GM19467 (cell line): ENCODE measurements around the gene ALDH2.
"Not testable (repeated sequence)": the region's sequence is repeated elsewhere in the genome, so short reads cannot be mapped to it uniquely, and the experiment has no call there.

Experiments
- ATAC-seq: cut with Tn5 transposase; IDR thresholded peaks from one replicate; pipeline ENCODE4 v1.9.1; 2021; ENCODE audit warnings: mild to moderate bottlenecking, moderate library complexity; ENCODE audit not compliant: unreplicated experiment

ALDH2 gene

GRCh38 chr12:111766608-111767361 is at the start of gene ALDH2:
Gene ALDH2, plus strand, starts transcription at chr12:111766933. Its CDS starts 50 bp downstream, at chr12:111766983.
- no peak for ATAC-seq

- not testable (repeated sequence) for ATAC-seq
These were observed 47.4 kb upstream of the ALDH2 start for GRCh38 chr12:111719316-111719715.

DNA sequence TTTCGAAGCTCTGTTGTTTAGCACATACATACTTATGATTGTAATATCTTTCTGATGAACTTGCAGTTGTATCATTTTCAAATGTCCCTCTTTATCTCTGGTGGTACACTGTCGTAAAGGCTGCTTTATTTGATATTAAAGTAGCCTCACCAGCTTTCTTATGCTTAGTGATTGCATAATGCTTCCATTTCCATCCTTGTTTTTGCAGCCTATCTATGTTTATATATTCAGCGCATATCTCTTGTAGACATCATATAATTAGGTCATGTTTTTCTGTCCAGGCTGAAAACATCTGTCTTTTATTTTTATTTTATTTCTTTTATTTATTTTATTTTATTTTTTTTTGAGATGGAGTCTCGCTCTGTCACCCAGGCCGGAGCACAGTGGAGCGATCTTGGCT is 46.3 kb upstream of the ALDH2 start:
- no peak for ATAC-seq

GRCh38 chr12:111723646-111724360 is 42.9 kb upstream of the ALDH2 start:
- not testable (repeated sequence) for ATAC-seq

DNA sequence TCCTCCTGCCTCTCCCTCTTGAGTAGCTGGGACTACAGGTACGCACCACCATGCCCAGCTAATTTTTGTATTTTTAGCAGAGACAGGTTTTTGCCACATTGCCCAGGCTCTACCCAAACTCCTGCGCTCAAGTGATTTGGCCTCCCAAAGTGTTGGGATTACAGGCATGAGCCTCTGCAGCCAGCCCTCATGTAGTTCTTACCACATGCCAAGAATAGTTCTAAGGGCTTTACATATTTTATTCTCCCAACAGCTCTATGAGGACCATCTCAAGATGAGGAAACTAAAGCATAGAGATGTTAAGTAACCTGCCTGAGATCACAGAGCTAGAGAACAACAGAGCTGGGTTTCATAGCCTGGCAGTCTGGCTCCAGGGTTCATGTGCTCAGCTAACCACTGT is 37.9 kb upstream of the ALDH2 start:
- no peak for ATAC-seq

- no peak for ATAC-seq
These were observed 36.3 kb upstream of the ALDH2 start for GRCh38 chr12:111730420-111730819.

DNA sequence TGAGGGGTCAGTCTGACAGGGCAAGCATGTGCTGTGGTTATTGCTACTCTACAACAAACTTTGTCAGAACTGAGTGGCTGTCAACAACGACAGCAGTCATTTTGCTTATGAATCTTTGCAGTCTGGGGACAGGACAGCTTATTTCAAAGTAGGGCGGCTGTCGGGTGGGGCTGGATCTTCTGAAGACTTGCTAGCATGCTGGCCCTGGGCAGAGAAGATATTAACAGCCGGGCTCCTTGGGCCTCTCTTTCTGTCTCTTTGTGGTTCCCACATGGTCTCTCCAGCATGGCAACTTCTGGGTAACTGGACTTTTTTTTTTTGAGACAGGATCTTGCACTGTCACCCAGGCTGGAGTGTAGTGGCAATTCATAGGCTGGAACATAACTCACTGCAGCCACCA is 33.9 kb upstream of the ALDH2 start:
- ATAC-seq, result no peak

GRCh38 chr12:111733340-111733915 is 33.3 kb upstream of the ALDH2 start:
- no peak for ATAC-seq

- ATAC-seq, result not testable (repeated sequence)
These were observed 27.2 kb upstream of the ALDH2 start for GRCh38 chr12:111739524-111739923.

- no peak for ATAC-seq
These were observed 25.4 kb upstream of the ALDH2 start for GRCh38 chr12:111741235-111741812.

DNA sequence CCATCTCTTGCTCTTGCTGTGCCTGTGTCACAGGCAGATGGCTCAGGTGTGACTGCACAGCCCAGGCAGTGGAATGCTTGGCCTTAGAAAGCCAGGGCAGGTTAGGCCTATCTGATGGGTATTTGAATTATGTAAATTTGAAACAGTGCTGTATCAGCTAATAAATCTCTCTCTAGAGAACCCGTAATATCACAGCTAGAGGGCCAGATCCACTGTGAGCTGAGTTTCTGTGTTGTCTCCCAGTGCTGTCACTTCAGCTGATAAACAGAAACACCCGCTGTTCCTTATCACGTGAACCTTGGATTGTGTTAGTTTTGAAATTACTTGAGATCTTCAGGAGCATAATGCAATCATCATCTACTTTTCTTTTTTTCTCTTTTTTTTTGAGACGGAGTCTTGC is 21.5 kb upstream of the ALDH2 start:
- ATAC-seq, result no peak

DNA sequence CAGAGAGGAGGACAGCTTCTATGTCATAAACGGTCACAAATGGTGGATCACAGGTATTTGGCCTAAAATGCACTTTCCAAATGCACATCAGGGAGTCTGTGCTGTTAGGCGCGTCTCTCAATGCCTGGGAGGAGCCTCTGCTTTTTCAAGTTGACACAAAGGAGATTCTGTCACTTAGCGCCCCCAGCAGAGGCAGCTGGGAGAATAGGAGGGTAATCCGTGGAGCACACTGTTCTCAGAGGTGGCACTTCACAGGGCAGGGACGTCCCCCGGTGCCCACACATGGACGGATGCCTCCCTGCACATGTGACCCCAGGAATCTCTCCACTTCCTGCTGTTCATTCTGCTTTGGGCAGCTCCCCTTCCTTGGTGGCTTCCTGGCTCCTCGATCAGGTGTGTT is 19.4 kb upstream of the ALDH2 start:
- ATAC-seq, result no peak

- no peak for ATAC-seq
These were observed 18.5 kb upstream of the ALDH2 start for GRCh38 chr12:111748151-111748672.

DNA sequence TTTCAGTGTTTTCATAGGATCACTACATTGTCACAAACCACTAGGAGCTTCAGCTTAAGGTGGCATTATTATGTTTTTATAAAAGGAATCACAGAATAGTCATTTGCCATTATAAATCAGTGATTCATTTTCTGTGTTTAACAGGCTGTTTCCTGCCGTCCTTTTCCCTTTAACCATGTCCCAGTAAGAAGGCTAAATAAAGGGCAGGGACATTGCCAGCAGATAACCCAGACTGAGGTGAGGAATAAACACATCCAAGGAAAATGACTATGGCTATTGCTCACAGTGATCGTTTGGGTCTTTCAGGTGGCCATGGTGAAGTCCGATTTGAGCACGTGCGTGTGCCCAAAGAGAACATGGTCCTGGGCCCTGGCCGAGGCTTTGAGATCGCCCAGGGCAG is 17.9 kb upstream of the ALDH2 start:
- no peak for ATAC-seq

GRCh38 chr12:111749391-111749790 is 17.3 kb upstream of the ALDH2 start:
- ATAC-seq, result no peak

DNA sequence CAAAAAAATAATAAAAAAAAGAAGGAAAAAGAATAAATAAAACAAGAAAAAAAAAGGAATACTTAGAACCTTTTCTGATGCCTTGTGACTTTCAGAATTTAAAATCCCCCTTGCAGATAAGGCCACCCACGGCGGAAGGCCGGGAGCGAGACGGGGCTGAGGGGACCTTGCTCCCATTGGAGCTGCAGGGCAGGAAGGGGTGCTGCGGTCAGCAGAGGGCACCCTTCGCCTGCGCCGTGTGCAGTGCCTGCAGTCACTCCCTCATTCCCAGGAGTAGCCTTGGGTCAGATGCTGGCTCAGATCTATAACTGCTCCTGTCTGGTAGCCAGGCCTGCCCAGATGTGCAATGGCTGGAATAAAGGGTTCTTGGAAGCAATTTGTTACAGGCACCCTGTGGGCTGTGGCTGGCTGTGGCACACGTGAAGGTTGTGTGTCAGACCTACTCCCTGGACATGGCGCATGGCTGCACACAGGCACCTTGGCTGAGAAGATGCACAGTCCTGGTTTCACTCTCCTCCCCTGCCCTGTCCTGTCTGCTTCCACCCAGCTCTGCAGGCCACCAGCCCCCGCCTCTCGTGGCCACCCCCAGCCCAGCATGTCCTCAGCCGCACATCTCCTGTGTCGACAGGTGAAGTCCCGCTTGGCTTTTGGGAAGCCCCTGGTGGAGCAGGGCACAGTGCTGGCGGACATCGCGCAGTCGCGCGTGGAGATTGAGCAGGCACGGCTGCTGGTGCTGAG is 13.4 kb upstream of the ALDH2 start:
- no peak for ATAC-seq

DNA sequence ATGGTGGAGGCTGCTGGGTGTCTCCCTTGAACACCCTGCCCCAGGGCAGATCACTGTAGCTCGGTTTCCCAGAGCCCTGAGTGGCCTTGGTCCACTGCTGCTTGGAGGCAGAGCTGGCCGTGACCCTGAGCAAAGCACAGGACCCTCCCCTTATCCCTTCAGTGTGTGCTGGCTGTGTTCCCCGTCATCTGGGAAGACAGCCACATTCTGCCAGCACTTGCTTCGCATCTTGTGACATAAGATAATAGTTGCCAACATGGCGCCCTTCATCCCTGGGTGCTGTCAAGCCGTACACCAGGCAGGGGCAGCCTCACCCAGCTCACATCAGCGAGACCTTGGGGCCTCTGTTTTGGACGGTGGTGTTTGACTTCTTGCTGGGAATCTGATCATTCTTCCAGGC is 12.1 kb upstream of the ALDH2 start:
- no peak for ATAC-seq

GRCh38 chr12:111756196-111756595 is 10.5 kb upstream of the ALDH2 start:
- ATAC-seq, result no peak

DNA sequence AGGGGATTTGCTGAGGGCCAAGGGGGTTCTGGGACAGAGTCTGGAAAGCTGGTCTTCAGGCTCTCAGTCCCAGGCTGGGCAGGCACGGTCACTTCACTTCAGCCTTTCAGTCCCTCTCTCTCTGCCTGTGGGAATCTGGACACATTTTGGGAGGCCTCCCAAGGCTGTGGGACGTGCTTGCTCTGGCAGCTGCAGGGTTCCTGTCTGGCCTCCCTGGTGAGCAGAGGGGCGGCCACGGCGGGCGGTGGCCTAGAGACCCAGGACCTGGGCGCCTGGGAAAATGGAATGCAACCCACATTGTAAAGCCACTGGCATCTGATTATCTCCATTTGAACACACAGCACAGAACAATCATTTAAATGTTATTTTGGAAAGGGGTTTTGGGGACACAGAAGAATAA is 10.1 kb upstream of the ALDH2 start:
- no peak for ATAC-seq

DNA sequence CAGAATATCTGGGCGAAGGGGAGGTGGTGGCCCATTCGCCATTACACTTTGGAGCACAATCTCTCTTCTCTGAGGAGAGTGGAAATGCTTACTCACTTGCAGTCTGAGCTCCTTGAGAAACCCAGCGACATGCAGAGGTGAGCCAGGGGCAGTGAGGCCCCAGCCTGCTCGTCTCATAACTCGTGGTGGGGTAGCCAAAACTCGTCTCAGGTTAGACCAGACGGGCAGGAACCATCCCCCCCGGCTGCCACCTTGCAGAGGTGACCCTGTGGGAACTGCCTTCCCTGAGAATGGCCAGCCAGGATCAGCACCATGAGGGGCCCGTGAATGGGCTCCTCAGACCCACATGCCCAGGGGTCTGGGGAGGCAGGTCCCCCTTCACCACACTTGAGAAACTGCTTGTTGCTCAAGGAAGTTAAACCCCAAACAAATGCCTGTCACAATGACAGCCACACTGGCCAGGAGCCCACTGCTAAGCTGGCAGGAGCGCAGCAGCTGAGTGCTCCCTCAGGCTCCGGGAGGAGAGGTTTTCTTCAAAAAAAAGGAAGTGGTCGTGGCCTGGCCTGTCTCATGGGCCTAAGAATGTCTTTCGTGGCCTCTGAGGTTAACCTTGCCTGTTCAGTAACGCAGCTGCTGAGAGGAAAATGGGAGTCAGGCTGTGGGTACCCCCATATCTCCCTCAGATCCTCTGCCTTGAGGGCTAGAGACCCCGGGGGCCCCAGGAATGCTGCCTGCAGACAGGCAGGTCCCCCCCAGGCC is 9.2 kb upstream of the ALDH2 start:
- no peak for ATAC-seq
